Measurements from ENCODE around the gene UNC13B. TPM values are rescaled to one million over a fixed set of nuclear protein-coding genes. Genes with fewer than 3 reads are reported as not detected.
A peak's percentile ranks its signal among the peaks of the same experiment; 100 is the strongest.

UNC13B gene
- total and polyA plus RNA-seq, 2 of the 13 experiments (the other 11 are each of a cell fraction or from before 2014, with no cell fraction given), result 14.0 to 18.3 TPM

DNA sequence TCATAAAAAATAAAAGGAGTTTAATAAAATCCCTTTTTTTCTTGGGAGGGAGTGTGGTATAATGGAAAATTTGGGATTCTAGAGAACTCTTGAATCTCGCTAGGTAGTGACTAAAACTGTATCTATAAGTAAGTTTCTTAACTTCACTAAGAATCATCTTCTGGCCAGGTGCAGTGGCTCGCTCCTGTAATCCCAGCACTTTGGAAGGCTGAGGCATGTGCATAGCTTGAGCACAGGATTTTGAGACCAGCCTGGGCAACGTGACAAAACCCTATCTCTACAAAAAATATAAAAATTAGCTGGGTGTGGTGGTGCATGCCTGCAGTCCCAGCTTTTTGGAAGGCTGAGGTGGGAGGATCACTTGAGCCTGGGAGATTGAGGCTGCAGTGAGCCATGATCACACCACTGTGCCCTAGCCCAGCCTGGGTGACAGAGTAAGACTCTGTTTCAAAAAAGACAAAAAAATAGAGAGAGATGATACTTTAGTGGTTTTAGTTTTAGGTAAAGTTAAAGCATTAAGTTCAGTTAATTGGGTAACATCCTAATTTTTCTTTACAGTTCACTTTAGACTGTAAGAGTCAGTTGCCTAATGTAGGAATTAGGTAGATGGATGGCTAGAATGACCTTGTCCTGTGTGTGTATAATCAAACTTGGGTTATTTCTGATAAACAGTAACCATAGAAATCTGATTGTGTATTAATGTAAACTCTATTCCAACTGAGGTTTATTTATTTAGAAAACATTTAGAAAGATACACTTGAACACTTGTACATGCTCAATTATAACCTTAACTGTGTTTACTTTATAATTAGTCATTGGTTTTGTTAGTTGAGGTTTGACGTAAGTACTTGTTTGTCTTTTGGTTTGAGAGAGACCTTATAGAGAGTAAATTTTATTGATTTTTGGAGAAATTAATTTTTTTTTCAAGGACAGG lies 17.8 kb downstream of the UNC13B start (continued):
- peak; percentile 36 for TF ChIP-seq GATAD2A (CRISPR knock-in tag; IDR thresholded peaks at IDR 0.05)

DNA sequence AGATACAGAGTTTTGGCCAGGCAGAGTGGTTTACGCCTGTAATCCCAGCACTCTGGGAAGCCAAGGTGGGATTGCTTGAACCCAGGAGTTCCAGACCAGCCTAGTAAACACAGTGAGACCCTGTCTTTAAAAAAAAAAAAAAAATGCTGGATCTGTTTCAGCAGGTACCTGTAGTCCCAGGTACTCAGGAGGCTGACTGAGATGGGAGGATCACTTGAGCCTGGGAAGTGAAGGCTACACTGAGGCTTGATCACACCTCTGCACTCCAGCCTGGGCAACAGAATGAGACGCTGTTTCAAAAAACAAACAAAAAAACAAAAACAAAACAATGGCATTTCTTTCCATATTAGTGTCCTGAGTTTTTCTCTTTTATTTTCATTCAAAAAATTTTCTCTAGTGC lies 19.0 kb downstream of the UNC13B start:
- in situ Hi-C loops (cut with HindIII; ENCODE audit: extremely low pct_ligation_motif_present, low pct_unique_long_range_greater_than_20kb) (no loop called here), intact Hi-C loops (cut with micrococcal nuclease; ENCODE audit: unreplicated experiment) (no loop called here)
- H3K4me3 ChIP-seq (replicated peaks in 1 of 3; ENCODE audit: insufficient read depth in 1 of 3, low read depth in 2 of 3, low read length in 3 of 3), result no peak overlapping the region
- H3K4me1 ChIP-seq (ENCODE audit: insufficient read depth, low read length), result peaks cover 26% of the 10 kb centered on the region
- no peak overlapping the region for H3K4me2 ChIP-seq (ENCODE audit: low read depth, low read length)
- ChIA-PET POLR2A (no interaction called here), CTCF (ENCODE audit: low intra/inter-chr PET ratio, low total read pairs) (no interaction called here)
- H3K36me3 ChIP-seq (replicated peaks in 1 of 2; ENCODE audit: control insufficient read depth in 1 of 2, insufficient read depth in 2 of 2, low read length in 2 of 2), result no peaks in the 10 kb centered on the region
- no peak overlapping the region for H3K27ac ChIP-seq (ENCODE audit: extremely low read length, insufficient read depth, low read length)
- FAIRE-seq (no peak), ATAC-seq (no peak), DNase-seq (ENCODE audit: low spot score) (no peak)
- no peak overlapping the region for H3K9ac ChIP-seq (ENCODE audit: insufficient read depth, low read depth, low read length)
- no peaks in the 10 kb centered on the region for H3K9me3 ChIP-seq (ENCODE audit: low read length)
- no peaks in the 10 kb centered on the region for H3K79me2 ChIP-seq (ENCODE audit: insufficient read depth, low read length)
- no TSS peak for BruUV-seq (replicated peaks)
- no peaks in the 10 kb centered on the region for H3K27me3 ChIP-seq (ENCODE audit: control insufficient read depth in 1 of 2, insufficient read depth in 2 of 2, low read length in 2 of 2)
- no peaks in the 10 kb centered on the region for H4K20me1 ChIP-seq (ENCODE audit: insufficient read depth, low read length)
- WGBS (ENCODE audit: low lambda C conversion rate), result 97% methylated on average over 2 of the region's 2 CpGs
- H2AFZ ChIP-seq (ENCODE audit: low read length), result no peak overlapping the region
- TF ChIP-seq ZNF883 (CRISPR knock-in tag; IDR thresholded peaks at IDR 0.05; ENCODE audit: not compliant biosample characterization) (no peak), IKZF4 (CRISPR knock-in tag; IDR thresholded peaks at IDR 0.05; ENCODE audit: borderline replicate concordance, low read depth, not compliant biosample characterization) (no peak), ZNF552 (CRISPR knock-in tag; IDR thresholded peaks at IDR 0.05; ENCODE audit: borderline replicate concordance) (no peak), CENPT (CRISPR knock-in tag; IDR thresholded peaks at IDR 0.05; ENCODE audit: low read depth) (no peak), XBP1 (CRISPR knock-in tag; IDR thresholded peaks at IDR 0.05) (no peak), RBAK (CRISPR knock-in tag; IDR thresholded peaks at IDR 0.05) (no peak), NR2F2 (IDR thresholded peaks at IDR 0.05; ENCODE audit: borderline replicate concordance, low read depth) (no peak), POLR2A (IDR thresholded peaks at IDR 0.05; ENCODE audit: insufficient read depth in 1 of 2, low read depth in 2 of 2, low read length in 2 of 2) (no peak), ZNF10 (CRISPR knock-in tag; IDR thresholded peaks at IDR 0.05; ENCODE audit: borderline replicate concordance, low read depth) (no peak), ZNF878 (CRISPR knock-in tag; IDR thresholded peaks at IDR 0.05) (no peak), SCMH1 (CRISPR knock-in tag; IDR thresholded peaks at IDR 0.05; ENCODE audit: borderline replicate concordance) (no peak), ZBTB3 (CRISPR knock-in tag; IDR thresholded peaks at IDR 0.05; ENCODE audit: borderline replicate concordance, low read depth) (no peak), FOXA3 (CRISPR knock-in tag; IDR thresholded peaks at IDR 0.05) (no peak), TMF1 (CRISPR knock-in tag; IDR thresholded peaks at IDR 0.05; ENCODE audit: low read depth) (no peak), ZFP62 (CRISPR knock-in tag; IDR thresholded peaks at IDR 0.05) (no peak), NFKBIZ (CRISPR knock-in tag; IDR thresholded peaks at IDR 0.05) (no peak), CHD4 (IDR thresholded peaks at IDR 0.05; ENCODE audit: borderline replicate concordance, low read length) (no peak), SATB2 (CRISPR knock-in tag; IDR thresholded peaks at IDR 0.05) (no peak)
- TF ChIP-seq, protein P1, sequence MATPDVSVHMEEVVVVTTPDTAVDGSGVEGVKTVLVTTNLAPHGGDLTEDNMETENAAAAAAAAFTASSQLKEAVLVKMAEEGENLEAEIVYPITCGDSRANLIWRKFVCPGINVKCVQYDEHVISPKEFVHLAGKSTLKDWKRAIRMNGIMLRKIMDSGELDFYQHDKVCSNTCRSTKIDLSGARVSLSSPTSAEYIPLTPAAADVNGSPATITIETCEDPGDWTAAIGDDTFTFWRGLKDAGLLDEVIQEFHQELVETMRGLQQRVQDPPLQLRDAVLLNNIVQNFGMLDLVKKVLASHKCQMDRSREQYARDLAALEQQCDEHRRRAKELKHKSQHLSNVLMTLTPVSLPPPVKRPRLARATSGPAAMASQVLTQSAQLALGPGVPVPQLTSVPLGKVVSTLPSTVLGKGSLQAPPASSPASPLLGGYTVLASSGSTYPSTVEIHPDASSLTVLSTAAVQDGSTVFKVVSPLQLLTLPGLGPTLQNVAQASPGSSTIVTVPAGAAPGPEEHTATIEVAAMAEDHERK (CRISPR knock-in tag; IDR thresholded peaks at IDR 0.05; ENCODE audit: low read depth), result no peak
- TF ChIP-seq, protein P2, sequence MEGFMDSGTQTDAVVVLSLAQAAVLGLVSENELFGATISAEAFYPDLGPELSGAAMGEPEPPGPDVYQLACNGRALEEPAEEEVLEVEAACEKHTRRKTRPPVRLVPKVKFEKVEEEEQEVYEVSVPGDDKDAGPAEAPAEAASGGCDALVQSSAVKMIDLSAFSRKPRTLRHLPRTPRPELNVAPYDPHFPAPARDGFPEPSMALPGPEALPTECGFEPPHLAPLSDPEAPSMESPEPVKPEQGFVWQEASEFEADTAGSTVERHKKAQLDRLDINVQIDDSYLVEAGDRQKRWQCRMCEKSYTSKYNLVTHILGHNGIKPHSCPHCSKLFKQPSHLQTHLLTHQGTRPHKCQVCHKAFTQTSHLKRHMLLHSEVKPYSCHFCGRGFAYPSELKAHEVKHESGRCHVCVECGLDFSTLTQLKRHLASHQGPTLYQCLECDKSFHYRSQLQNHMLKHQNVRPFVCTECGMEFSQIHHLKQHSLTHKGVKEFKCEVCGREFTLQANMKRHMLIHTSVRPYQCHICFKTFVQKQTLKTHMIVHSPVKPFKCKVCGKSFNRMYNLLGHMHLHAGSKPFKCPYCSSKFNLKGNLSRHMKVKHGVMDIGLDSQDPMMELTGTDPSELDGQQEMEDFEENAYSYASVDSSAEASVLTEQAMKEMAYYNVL (CRISPR knock-in tag; IDR thresholded peaks at IDR 0.05; ENCODE audit: borderline replicate concordance), result no peak
